ENCODE results near the gene GOSR1.
"Not testable (repeated sequence)": the region's sequence is repeated elsewhere in the genome, so short reads cannot be mapped to it uniquely, and the experiment has no call there.

GOSR1 gene

GRCh38 chr17:30549181-30549580 is 72.0 kb downstream of the GOSR1 start:
- not testable (repeated sequence) for DNase-seq

- DNase-seq: no peak
Observed at GRCh38 chr17:30549864-30550511, 72.8 kb downstream of the GOSR1 start.

- DNase-seq: peak; percentile 73
Observed at GRCh38 chr17:30550512-30551273, 73.5 kb downstream of the GOSR1 start.

- not testable (repeated sequence) for DNase-seq
Observed at GRCh38 chr17:30551274-30551995, 74.2 kb downstream of the GOSR1 start.

GRCh38 chr17:30551996-30552339 is 74.8 kb downstream of the GOSR1 start:
- no peak for DNase-seq

- DNase-seq: no peak
Observed at GRCh38 chr17:30552994-30553566, 75.9 kb downstream of the GOSR1 start.

GRCh38 chr17:30553823-30554440 is 76.7 kb downstream of the GOSR1 start:
- DNase-seq: not testable (repeated sequence)

- DNase-seq: peak; percentile 58
Observed at GRCh38 chr17:30554839-30555751, 77.9 kb downstream of the GOSR1 start.

GRCh38 chr17:30555942-30556341 is 78.7 kb downstream of the GOSR1 start:
- no peak for DNase-seq

GRCh38 chr17:30556374-30557332 is 79.4 kb downstream of the GOSR1 start:
- DNase-seq: no peak

GRCh38 chr17:30557916-30558685 is 80.9 kb downstream of the GOSR1 start:
- peak; percentile 3 for DNase-seq

- no peak for DNase-seq
Observed at GRCh38 chr17:30558686-30559545, 81.7 kb downstream of the GOSR1 start.

- no peak for DNase-seq
Observed at GRCh38 chr17:30559656-30560055, 82.4 kb downstream of the GOSR1 start.

GRCh38 chr17:30560117-30561026 is 83.2 kb downstream of the GOSR1 start:
- DNase-seq: not testable (repeated sequence)

- DNase-seq: not testable (repeated sequence)
Observed at GRCh38 chr17:30561766-30562165, 84.6 kb downstream of the GOSR1 start.

- DNase-seq: peak; percentile 63
Observed at GRCh38 chr17:30563131-30563904, 86.1 kb downstream of the GOSR1 start.

- DNase-seq: not testable (repeated sequence)
Observed at GRCh38 chr17:30563905-30564390, 86.7 kb downstream of the GOSR1 start.
